GM19455 (cell line): ENCODE measurements around the gene PPP2R2D.
"Not testable (repeated sequence)": the region's sequence is repeated elsewhere in the genome, so short reads cannot be mapped to it uniquely, and the experiment has no call there.

Source experiments
- ATAC-seq: cut with Tn5 transposase; IDR thresholded peaks from one replicate; pipeline ENCODE4 v1.9.1; 2021; ENCODE audit not compliant: unreplicated experiment

PPP2R2D gene

DNA sequence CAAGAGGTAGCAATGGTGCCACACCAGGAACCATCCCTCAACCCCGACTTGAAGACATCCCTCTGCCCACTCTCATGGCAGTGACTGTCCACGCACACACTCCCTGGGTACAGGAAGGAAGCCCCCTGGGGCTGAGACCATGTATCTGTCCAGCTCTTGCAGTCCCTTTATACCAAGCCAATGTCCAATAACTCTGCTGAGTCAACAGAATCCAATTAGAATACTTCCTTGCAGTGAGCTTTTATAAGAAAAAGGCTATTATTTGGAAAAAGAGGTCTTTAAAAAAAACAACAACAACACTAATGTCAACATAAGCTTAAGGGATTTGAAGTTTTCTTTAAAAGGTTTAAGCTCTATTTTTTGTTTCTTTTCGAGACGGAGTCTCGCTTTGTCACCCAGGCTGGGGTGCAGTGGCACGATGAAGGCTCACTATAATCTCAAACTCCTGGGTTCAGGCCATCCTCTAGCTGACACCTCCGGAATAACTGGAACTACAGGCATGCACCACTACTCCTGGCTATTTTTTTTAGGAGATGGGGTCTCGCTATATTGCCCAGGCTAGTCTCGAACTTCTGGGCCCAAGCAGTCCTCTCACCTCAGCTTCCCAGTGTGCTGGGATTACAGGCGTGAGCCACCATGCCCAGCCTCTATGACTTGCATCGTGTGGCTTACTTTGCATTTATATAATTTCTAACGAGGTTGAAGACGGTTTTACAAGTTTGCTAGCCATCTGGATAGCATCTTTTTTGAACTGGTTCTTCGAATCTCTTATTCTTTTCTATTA, 73.4 kb downstream of the PPP2R2D start:
- ATAC-seq = no peak

DNA sequence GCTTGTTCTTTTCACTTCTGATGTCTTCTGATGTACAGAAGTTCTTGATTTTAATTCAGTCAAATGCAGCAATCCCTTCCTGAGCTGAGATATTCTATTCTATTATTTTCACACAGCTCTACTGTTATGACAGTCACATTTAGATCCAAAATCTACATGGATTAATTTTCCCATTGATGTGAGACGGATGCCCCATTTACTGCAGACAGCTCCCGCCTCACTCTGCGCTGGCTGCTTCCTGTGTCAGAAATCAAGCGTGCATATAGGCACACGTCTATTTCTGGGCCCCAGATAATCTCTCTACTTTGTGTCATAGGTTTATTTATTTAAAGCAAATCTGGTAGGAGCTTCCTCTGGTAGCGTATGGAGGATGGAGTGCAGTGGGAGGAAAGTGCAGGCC, 74.2 kb downstream of the PPP2R2D start:
- no peak for ATAC-seq

DNA sequence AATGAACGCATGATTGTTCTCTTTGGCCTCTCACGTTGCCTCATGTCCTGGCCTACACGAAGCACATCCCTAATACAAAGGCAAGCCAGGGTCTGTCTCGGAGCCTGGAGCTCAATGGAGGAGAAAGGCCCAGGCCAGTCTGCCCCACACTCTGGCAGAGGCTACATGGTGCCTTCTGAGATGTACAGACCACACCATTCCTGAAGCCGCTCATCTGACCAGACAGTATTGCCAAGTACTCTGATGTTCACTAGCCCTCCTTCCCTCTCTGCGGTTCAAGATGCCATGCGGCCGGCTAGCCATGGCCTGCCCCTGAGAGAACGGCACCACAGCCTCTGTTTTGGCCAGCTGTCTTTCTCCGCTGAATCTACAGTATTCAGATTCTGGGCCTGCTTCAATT, 75.0 kb downstream of the PPP2R2D start:
- ATAC-seq = no peak

DNA sequence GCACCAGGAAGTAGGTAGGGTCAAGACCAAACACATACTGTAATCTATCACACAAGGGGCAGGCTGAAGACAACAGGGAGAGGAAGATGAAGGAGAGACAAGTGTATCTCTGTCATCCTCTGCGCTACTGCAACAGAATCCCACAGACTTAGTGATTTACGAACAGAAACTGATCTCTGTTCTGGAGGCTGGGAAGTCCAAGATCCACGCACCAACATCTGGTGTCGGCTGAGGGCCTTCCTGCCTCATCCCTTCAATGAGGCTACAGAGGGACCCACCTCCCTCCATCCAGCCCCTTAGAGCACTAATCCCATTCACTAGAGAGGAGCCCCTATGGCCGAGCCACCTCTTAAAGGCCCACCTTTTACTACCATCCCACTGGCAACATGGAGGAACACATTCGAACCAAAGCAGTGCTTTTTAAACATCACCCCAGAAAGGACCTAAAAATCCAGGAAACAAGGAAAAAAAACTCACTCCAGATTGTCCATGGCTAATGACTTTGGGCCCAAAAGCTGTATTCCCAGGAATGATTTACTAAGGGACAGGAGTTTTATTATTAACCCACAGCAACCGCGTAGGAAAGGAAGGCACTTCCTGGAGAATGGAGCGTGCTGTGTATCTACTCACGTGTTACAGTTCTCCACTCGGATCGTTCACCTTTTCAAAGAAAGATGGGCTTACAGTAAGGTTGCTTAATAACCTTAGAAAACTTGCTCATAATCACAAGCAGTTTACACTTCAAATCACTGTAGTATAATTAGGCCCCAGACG, 76.7 kb downstream of the PPP2R2D start:
- no peak for ATAC-seq

DNA sequence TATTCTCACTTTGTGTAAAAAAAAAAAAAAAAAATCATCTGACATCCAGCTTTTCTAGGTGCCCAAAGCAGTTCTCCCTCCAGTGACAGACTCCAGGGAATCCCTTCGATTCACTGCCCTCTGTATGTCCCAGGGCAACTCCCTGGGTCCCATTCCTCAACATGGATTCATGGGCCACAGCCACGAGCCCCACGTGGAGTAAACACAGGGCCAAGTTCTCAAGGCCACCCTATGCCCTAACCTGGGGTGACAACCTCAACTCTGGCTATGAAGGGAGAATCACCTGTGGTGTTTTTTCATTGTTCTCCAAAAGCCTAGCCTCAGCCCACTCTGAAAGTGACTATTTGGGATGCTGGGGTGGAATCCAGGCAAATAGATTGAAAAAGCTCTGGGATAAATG, 77.6 kb downstream of the PPP2R2D start:
- no peak for ATAC-seq

DNA sequence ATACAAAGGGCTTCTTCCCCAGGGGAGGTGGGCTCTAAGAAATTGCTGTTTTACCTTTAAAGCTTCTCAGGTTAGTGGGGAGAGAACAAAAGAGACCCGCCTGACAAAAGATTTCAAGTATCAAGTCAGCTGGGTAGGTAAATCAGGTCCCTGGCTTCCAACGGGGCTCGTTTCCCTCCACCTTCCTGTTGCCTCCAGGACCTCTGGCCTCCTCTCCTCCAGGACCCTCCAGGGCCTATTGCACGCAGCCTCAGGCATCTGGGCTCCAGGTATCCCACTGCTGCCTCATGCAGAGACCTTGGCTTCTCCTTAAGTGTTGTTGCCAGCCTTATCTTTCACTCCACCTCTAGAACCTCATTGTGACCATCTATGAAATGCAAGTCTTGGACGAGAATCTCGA, 78.0 kb downstream of the PPP2R2D start:
- ATAC-seq = no peak

DNA sequence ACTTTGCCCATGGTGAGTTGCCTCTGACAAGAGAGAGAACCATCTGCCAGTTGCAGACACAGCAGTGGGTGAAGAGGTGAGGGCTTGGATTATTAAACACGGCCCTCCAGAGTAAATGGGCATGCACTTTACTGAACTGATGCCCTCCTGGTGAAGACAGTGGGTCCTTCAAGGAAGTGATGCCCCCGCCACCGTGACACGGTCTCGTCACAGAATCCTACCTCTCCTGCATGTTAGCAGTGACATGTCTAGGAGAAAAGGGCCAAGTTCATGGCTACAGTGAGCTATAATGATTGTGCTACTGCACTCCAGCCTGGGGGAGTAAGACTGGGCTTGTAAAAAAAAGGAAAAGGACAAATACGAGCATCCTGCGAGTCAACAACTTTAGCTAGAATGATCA, 78.5 kb downstream of the PPP2R2D start:
- ATAC-seq = no peak

DNA sequence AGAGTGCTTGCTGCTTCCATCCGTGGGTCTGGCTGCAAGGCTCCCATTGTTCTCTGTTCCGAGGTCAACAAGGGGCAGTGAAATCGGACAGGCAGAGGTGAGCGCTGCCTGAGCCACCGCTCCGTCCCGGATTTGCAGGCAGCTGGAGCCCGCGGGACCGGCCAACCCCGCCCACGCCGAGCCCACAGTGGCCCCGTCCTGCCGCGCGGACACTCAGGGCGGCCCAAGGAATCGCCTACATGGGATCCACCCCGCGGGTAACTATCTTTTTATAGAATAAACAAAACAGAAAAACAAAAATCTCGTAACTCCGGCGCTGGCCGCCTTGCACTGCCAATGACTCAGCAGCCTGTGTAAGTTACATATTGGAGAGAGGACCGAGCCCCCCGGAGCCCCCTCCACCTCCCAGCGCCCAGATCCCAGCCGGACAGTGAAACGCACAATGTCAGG, 79.0 kb downstream of the PPP2R2D start:
- ATAC-seq = no peak

DNA sequence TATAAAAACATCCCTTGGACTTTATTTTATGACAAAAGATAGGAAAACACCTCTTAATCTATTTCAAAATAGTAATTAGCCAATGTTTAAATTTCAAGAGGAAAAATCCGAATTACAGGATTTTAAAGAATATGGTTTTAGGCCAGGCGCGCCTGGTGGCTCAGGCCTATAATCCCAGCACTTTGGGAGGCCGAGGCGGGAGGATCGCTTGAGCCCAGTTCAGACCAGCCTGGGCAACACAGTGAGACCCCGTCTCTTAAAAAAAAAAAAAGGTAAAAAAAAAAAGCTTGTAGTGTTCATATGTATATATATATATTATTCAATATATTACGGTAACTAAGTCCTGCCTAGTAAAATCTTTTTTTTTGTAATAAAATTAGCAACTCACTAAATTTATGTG, 79.5 kb downstream of the PPP2R2D start:
- no peak for ATAC-seq

DNA sequence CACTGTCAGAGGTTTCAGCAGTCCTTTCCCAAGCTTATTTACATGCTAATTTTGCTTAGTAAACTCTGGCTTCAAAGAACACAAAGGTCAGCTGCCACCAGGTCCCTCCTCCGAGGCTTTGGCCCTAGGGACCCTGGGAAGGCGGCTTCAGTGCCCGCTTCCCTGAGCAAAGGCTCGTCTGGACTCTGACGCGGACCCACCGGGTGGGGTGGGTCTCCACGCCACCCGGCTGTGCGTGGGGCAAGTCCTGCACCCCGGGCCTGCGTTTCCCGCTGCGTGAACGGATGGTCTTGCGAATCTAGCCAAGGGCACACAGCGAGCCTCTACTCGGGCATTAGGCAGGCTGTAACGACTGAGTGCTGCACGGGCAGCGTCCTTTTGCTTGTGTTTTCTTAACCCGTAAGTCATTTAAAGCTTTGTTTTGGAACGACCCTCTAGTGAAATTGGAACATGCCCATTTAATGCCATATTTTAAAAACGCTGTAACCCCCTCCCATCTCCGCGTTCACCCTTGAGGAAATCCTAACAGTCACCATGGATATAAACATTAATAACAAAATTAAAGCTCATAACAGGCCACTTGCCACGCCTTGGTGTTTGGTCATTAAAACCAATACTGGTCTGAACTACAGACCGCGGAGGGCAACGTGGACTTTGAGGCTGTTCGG, 80.1 kb downstream of the PPP2R2D start:
- no peak for ATAC-seq

DNA sequence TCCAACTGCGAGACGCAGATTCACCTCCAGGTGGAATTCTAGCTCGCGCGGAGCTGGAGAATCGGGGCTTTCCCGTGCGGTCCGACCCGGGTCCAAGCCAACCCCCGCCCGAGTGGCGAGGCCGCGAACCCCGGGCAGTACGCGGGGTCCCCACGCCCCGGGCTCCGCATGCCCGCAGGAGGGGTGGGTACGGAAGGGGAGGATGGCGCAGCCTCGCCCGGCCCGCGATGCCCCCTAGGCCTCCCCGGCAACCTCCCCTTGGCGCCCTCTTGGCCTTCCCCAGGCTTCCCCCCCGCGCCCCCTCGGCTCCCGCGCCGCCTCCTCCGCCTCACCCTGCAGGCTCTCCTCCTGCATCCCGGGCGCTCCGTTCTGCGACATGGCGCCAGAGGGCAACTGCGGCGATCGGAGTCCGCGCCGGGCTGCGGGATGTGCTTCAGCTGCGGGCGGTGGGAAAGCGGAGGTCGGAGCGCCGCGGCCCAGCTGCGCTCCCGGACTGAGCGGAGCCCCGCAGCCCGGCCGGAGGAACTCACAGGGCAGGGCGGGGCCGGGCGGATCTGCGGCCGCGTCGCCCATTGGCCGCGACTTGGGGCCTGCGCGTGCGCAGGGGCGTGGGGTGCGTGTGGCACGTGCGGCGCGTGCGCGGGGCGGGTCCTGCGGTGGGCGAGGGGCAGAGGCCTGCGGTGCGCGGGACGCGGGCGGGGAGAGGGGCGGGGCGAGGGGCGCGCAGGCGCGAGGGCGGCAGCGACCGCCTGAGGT, 80.8 kb downstream of the PPP2R2D start, which contains the start of gene BNIP3:
Gene BNIP3 (minus strand): TSS at position 495 of the 756 bp plus-strand sequence. CDS start 117 bp downstream, at position 378.
- peak; percentile 87 for ATAC-seq

DNA sequence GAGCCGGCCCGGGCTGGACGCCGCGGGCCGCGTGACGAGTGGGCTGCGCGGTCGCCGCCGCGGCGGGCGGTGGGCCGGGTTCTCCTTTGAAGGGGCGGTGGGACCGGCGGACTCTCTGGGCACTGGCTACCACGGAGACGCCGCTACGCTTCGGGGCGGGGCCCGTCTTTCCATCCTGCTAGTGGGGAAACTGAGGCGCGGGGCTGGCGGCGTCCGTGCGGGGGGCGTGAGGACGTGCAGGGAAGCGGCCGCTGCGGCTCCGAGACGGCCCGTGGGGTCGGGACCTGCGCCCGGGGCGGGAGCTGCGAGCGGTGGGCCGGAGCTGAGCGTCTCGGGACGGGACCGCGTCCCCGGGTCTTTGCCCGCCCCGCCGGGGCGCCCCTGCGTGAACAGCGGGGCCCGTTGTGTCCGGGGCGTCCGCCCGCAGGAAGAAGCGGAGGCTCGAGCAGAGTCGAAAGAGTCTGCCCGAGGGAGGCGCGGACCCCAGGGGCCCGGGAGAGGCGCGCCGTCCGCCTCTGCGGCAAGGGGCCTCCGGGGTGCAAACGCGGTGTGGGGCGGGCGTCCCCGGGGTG, 81.5 kb downstream of the PPP2R2D start:
- ATAC-seq = peak; percentile 35

DNA sequence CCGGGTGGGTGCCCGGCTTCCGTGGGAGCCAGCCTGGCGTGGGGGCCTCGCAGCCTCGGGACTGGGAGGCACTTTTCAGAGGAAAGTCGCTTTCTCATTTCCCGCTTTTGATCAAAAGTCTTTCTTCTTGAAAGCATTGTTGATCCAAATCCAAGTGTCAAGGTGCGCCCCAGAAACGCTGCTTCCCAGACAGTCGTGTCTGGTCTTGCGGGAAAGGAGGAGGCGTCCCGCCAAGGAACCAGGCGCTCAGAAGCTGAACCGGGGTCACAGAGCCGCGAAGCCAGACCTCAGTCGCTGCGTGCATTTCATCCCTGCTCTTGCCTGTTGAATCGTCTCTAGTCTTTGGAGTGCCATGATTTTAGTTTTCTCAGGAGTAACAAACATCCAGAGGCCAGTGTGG, 82.0 kb downstream of the PPP2R2D start:
- no peak for ATAC-seq

DNA sequence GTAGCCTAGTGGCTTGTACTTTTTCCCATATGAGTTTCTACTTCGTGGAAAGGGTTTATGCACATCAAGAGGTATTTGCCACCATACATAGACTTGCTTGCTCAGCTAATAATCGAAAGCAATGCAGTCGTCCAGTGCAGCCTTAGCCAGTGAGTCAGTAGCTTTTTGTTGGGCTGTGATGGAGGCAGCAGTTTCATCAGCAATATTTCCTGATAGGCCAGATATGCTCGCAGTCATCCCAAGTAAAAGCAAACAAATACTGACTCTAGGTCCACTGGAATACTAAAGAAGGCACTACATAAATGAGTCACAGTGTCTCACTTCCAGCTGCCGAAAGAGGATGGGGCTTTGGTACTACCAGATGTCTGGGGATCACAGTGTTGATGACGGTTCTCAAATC, 83.0 kb downstream of the PPP2R2D start:
- no peak for ATAC-seq

DNA sequence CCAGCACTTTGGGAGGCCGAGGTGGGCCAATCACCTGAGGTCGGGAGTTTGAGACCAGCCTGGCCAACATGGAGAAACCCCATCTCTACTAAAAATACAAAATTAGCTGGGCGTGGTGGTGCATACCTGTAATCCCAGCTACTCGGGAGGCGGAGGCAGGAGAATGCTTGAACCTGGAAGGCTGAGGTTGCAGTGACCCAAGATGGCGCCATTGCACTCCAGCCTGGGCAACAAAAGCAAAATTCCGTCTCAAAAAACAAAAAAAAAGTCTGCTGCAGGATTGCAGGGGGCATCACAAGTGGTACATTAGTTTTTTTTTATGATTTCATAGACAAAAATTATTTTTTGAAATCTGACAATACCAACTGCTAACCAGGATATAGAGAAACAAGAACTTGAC, 86.0 kb downstream of the PPP2R2D start:
- not testable (repeated sequence) for ATAC-seq

DNA sequence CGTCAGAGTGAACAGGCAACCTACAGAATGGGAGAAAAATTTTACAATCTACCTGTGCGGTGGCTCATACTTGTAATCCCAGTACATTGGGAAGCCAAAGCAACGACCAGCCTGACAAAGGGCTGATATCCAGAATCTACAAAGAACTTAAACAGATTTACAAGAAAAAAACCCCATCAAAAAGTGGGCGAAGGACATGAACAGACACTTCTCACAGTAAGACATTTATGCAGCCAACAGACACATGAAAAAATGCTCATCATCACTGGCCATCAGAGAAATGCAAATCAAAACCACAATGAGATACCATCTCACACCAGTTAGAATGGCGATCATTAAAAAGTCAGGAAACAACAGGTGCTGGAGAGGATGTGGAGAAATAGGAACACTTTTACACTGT, 86.5 kb downstream of the PPP2R2D start:
- ATAC-seq = not testable (repeated sequence)

DNA sequence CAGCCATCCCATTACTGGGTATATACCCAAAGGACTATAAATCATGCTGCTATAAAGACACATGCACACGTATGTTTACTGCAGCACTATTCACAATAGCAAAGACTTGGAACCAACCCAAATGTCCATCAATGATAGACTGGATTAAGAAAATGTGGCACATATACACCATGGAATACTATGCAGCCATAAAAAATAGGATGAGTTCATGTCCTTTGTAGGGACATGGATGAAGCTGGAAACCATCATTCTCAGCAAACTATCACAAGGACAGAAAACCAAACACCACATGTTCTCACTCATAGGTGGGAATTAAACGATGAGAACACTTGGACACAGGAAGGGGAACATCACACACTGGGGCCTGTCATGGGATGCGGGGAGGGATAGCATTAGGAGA, 87.0 kb downstream of the PPP2R2D start:
- not testable (repeated sequence) for ATAC-seq

DNA sequence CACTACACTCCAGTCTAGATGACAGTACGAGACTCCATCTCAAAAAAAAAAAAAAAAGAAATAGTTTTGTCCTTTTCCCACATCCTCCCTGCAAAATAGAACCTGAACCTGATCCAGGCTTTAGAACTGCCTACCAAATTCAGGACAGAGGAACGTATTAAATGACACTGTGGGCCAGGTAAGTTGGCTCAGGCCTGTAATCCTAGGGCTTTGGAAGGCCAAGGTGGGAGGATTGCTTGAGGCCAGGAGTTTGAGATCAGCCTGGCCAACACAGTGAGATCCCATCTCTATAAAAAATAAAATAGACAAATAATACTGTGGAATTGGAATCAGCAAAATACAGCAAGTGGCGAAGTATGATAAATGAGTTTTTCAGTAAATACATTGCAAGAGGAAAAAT, 90.9 kb downstream of the PPP2R2D start:
- ATAC-seq = no peak

DNA sequence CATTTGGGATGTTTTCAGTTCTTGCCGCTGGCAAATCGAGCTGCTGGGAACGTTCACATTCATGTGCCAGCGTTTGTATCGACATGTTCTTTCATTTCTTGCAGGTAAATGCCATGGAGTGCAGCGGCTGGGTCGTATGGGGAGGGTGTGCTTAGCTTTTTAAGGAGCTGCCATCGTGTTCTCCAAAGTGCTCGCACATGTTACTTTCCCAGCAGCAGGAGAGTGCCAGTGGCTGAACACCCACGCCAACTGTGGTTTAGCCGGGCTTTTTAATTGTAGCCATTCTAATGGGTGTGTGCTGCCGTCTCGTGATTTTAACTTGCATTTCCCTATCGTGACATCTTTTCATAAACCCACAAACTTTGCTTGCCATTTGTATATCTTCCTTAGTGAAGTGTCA, 92.5 kb downstream of the PPP2R2D start:
- ATAC-seq = no peak

DNA sequence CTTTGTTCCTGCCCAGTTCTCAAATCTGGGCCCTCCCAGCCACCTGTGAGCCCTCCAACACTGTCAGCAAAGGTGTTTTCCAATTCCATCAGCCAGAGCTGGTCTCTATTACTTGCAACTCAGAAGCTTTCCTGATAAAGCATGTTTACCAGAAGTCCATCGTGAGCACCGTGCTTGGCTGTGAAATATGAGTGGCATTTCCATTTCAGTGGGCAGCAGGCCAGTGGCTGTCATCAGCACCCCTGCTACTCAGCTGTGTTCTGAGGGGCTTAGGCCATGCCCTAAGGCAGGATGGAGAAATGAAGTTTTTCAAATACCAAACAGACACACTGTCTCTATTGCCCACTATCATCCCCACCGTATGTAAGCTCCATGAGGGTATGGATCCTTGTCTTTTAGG, 93.6 kb downstream of the PPP2R2D start:
- ATAC-seq = no peak
